AG20443 (cell line): ENCODE data around the gene PRR23E.

ENCODE experiments used
- DNase-seq: peaks from one replicate; pipeline ENCODE4 v3.0.0; 2012; ENCODE audit warnings: low spot score, mixed read lengths

PRR23E gene

GRCh38 chr3:127185268-127185667, 7.7 kb upstream of the PRR23E start:
- no peak for DNase-seq

DNA sequence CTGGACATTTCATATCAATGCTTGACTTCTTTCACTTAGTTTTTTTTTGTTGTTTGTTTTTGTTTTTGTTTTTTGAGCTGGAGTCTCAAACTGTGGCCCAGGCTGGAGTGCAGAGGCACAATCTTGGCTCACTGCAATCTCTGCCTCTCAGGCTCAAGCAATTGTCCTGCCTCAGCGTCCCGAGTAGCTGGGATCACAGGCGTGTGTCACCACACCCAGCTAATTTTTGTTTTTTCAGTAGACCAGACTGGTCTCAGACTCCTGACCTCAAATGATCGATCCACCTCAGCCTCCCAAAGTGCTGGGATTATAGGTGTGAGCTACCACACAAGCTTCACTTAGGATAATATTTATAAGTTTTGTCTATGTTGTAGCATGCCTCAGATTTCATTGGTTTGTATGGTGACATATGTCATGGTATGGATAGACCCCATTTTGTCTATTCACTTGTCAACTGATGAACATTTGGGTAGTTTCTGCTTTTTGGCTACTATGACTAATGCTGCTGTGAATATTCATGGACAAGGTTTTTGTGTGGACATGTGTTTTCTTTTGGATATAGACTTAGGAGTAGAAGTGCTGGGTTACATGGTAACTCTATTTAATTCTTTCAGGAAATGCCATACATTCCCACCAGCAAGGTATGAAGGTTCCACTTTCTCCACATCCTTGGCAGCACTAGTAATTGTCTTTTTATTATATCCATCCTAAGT, 6.8 kb upstream of the PRR23E start:
- DNase-seq: no peak

- no peak for DNase-seq
Observed at GRCh38 chr3:127187316-127187715, 5.6 kb upstream of the PRR23E start.

DNA sequence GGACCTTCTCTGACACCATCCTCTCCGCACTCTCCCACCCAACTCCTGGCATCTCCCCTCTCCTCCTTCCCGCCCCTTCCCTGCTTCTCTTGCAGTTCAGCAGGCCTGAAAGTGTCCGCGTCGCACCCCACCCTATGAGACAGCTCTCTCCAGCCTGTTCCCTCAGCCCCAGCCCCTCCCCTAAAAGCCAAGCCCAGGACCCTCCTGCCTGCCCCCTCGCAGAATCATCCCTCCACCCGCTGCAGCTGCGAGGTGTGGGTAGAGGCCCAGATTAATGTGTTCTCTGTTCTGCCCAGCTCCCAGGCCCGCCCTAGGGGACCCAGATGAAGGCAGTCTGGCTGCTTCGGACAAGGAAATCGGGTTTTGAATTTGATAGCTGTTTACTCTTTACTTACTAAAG, 410 bp downstream of the PRR23E start:
- DNase-seq: no peak

DNA sequence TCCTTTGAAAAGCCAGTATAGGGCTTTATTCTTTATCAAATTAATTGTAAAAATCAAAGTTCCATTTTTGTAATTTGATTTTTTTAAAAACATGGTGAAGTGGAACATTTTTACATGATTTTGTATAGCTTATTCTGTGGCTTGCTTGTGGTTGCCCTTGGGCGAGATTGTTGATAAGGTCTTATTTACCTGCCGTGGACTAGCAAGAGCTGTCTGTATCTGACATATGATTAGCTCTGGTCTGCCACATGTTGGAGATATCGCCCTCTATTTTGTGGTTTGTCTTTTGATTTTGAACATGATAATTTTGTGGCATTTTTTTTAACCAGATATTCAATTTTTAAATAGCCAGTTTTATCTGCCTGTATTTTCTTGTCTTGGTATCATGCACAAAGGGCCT, 844 bp downstream of the PRR23E start:
- DNase-seq: no peak

- DNase-seq: no peak
Observed at GRCh38 chr3:127194601-127195187, 1.8 kb downstream of the PRR23E start.

DNA sequence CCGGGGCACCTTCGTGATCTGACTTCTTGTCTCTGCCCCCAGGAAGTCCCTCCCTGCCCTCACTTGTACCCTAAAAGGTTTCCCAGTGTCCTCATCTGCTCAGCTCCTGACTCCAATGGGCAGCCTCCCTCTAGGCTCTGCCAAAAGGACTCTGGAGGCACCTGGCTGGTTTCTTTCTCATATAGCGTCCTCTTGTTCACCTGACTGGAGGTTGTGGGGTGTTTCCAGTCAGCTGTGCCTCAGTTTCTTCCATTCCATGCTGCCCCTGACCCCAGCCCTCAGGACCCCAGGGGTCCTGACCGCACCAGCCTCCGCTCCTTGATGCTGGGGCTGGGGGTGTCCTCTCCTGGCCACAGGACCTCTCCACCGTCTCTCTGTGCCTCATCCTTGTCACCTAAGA, 2.5 kb downstream of the PRR23E start:
- DNase-seq: peak; percentile 4

GRCh38 chr3:127196002-127196401, 3.1 kb downstream of the PRR23E start:
- DNase-seq: peak; percentile 7

GRCh38 chr3:127196466-127197299, 3.8 kb downstream of the PRR23E start:
- DNase-seq: peak; percentile 8

- peak; percentile 5 for DNase-seq
Observed at GRCh38 chr3:127197300-127198189, 4.6 kb downstream of the PRR23E start.

- DNase-seq: no peak
Observed at GRCh38 chr3:127200086-127200691, 7.3 kb downstream of the PRR23E start.

GRCh38 chr3:127203024-127203423, 10.1 kb downstream of the PRR23E start:
- DNase-seq: no peak

- DNase-seq: peak; percentile 7
Observed at GRCh38 chr3:127204841-127205582, 12.1 kb downstream of the PRR23E start.

DNA sequence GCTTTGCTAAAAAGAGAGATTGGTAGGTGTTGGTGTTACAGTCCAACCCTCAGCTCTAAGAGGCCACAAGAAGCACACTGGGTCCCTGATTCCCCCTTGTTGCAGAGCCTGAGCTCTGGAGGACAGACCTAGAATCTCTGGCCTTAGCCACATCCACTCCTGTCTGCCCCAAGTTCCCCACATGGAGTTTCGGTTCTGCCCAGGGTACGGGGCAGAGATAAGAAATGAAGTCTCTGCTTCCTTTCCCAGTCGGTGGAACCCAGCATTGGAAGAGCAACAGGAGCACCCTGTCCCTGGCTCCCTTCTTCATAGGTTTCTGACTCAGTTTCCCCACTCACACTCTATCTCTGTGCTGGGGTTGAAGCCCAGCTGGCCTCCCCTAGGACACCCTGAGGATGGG, 13.2 kb downstream of the PRR23E start:
- DNase-seq: peak; percentile 3

DNA sequence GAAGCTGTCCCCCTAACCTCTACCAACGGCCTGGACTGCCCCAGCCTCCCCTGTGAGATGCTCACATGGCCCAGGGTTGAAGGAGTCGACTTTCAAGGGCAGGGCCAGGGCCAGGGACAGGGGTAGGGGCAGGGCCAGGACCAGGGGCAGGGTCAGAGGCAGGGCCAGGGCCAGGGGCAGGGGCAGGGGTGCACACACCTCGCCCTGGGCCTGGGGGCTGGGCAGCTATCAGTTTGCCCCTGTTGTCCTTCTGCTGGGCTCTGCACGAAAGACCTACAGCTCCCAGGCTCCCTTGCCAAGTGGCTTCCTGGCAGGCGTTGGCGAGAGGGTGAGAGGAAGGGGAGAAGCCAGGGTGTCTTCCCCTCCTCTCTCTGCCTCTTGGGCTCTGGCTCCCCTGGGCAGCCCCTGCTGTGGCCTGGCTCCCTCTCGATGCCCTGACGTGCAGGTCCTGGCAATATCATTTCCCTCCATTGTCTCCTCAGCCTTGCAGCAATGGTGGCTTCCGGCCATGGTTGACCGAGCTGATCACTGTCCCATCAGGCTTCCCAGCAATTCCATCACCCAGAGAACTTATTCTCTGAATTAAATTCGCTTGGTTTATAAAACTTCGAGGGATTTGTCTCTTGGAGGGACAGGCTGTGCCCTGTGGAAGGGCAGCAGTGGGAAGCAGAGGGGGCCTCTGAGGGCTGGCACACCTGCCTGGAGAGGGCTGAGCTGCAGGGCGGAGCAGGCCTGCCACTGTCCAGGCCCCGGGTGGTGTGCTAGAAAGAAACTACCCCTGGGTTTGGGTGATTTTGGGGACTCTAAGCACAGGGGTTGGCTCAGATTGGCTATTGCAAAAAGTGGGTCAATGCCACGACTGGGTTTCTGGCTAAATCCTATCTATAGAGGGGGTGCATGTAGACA, 13.9 kb downstream of the PRR23E start:
- DNase-seq: peak; percentile 5

GRCh38 chr3:127207727-127208482, 15.0 kb downstream of the PRR23E start:
- peak; percentile 7 for DNase-seq

GRCh38 chr3:127208483-127209100, 15.7 kb downstream of the PRR23E start:
- DNase-seq: peak; percentile 11

DNA sequence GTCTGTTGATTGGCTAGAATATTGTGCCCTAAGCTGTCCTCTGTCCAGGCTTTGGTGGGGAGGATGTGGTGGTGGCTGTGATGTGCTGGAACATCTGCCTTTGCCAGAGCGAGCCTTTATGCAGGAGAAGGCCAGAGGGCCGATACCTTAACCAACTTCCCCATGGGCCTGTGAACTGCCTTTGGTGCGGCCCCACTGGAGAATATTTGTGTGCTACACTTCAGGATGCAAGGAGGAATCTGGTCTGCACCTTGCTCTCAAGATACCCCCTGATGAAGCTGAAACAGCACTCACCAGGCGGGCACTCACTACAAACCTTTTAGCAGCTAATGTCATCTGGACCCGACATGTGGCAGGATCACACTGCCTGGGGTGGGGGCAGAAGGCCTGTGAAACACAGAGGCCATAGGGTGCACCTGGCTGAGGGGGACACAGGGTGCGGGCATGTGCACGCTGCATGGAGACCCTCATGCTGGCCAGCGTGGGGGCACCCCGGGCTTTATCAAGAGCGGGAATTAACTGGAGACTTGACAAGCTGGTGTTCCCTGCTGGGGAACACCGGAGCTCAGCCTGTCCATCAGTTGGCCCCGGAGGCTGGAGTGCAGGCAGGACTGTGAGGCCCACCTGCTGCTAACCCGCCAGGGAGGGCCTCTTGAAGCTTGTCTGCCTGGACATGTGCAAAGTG, 16.4 kb downstream of the PRR23E start:
- DNase-seq: peak; percentile 4
